HG03439 (cell line): Measurements from ENCODE around the gene CMTM8.

Experiments
- ATAC-seq: cut with Tn5 transposase; IDR thresholded peaks from one replicate; pipeline ENCODE4 v1.9.1; 2021; ENCODE audit warnings: mild to moderate bottlenecking, moderate library complexity; ENCODE audit not compliant: unreplicated experiment

CMTM8 gene

DNA sequence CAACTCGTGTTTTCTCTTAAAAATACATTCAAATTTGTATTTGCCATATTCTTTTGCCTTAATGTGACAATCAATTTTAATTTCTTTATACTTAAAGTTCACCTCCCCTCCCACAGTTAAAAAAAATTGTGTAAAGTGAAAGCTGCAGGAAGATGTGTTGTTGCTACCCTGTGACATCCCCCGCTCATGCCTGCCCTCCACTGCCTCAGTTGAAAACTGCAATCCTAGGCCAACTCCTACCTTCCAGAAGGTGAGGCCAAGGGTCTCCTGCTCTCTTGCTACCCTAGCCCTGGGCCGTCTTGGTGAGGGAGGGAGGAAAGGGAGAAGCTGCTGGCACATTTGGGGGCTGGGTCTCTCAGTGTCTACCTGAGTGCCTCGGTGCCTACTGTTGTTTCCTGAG is 96.2 kb downstream of the CMTM8 start:
- no peak for ATAC-seq

GRCh38 chr3:32335365-32336112 is 97.1 kb downstream of the CMTM8 start:
- ATAC-seq, result no peak

GRCh38 chr3:32336113-32336498 is 97.6 kb downstream of the CMTM8 start:
- no peak for ATAC-seq

DNA sequence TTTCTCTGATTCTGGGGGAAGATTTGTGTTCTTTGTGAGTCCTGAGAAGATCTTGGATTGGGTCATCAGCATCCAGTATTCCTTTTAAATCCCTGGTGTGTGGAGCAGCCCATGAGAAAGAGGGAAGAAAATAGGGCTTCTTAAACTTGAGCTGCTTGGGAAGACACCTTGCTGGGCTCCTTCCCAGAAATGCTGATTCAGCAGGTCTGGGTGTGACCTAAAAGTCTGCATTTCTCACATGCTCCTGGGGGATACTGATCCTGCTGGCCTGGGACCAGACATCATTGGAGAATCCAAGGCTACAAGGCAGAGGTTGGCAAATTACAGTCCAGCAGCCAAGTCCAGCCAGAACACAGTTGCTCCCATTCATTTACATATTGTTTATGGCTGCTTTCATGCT is 99.0 kb downstream of the CMTM8 start:
- ATAC-seq, result no peak

- no peak for ATAC-seq
Observed at GRCh38 chr3:32340039-32340438, 101.6 kb downstream of the CMTM8 start.

- ATAC-seq, result no peak
Observed at GRCh38 chr3:32340611-32341365, 102.3 kb downstream of the CMTM8 start.

DNA sequence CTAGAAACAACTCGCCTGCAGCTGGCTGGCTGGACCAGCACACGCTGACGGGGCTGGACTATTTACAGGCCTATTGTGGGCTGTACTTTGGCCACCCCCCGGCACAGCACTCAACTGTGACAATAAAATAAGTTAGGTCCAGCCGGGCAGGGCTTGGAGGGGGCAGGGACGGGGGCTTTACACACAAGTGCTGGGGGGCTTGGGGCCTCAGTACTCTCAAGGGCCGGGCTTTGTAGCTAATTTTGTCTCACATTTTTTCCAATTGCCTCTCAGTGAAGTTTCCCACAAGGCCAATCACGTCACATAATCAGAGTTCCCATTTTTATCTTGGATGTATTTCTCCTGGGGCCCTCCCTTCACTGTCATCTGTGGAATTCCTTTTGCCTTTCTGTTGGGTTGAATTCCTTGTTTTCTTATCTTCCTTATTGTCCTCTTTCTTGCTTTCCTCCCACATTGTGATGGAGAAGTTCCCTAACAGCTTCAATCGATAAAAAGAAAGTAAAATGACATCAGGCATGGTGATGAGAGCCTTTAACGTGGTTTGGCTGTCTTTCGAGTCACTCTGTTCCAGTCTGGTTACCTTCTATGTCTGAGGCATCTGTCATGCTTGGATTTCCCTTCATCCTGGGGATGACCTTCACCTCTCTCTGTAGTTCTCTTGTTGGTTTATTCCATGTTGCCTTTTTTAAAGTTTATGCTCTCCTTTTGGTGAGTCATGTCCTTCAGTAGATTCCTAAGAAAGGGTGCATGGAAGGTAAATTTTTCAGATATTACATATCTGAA is 109.1 kb downstream of the CMTM8 start:
- no peak for ATAC-seq

- ATAC-seq, result no peak
Observed at GRCh38 chr3:32349184-32349583, 110.7 kb downstream of the CMTM8 start.

DNA sequence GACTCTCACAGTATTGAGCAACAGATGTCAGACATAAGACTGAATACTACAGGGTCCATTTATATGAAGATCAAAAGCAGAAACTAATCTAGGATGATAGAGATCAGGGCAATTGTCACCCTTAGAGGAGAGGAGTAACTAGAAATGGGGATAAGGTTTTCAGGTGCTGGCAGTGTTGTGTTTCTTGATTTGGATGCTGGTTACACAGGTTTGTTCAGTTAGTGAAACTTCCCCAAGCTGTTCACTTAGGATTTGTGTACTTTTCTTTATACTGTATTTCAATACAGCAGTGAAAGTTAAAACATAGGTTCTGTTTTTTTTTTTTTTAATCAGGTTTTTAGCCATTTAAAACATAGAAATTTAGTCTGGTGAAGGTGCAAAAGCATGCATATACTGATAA is 114.1 kb downstream of the CMTM8 start:
- ATAC-seq, result no peak

DNA sequence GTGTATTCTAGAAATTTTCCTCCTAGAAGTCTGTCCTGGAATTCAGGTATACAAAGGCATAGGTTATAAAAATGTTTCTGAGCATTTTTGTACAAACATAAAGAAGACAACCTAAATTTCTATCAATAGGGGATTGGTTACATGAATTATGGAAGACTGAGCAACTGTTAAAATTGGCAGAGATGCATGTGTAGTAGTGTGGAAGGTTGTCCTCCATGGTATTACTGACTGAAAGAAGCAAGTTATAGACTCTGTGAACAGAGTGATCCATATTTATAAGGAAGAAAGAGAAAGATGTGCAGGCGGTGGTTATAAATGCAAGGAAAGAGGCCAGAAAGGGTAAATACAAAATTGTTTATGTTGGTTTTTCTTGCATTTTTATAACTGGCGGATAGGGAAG is 114.9 kb downstream of the CMTM8 start:
- ATAC-seq, result no peak

- no peak for ATAC-seq
Observed at GRCh38 chr3:32354362-32354778, 115.9 kb downstream of the CMTM8 start.

DNA sequence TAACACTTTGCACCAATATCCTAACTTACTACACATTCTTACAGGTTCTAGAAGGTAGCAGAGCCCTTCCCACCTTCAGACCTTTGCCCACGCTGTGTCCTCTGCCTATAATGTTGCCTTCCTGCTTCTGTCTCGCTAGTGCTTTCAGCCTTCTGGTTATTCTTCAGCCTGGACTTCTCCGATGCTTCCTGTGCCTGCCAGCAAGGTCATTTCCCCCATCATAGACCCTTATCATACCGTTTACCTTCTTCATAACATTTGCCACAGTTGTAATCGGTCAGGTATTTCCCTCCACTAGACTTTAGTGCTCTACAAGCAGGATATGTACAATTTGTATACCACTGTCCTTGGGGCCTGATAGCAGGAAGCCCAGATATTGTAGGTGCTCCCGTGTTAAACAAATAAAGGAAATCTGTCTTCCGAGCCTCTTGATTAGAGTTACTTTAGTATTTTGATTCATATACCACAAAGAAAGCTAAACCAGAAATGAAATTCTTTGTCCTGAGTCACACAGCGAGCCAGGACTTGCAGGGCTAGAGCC is 117.3 kb downstream of the CMTM8 start:
- ATAC-seq, result no peak

DNA sequence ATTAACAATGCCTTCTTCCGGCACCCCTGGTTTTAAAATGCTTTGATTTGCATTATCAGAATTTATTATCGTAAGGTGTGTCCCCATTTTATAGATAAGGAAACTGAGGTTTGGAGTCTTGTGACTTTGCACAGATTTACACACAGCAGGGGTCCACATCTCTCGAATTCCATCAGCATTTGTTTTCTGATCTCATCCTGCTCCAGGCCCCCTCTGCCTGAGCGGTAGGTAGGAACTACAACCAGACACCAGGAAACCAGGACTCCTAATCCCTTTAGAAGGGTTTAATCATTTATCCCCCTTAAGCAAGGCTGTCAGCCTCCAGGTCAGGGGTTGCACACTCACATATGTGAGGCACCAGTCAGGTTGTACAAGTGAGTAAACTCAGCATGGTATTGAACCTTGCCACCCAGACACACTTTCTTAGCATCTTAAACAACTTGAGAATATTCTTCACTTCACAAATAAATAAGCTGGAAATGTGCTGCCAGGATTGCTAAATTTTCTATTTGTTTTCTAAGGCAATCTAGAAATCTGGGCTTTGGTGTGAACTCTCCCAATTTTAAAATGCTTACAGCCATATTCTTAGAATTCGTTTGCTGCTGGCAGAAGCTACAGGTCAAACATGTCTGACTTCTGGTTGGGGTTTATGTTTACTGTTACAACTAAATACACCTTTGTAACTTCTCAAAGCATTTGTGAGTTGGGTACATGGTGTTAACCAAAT is 121.4 kb downstream of the CMTM8 start:
- no peak for ATAC-seq

- no peak for ATAC-seq
Observed at GRCh38 chr3:32360493-32360827, 122.0 kb downstream of the CMTM8 start.

DNA sequence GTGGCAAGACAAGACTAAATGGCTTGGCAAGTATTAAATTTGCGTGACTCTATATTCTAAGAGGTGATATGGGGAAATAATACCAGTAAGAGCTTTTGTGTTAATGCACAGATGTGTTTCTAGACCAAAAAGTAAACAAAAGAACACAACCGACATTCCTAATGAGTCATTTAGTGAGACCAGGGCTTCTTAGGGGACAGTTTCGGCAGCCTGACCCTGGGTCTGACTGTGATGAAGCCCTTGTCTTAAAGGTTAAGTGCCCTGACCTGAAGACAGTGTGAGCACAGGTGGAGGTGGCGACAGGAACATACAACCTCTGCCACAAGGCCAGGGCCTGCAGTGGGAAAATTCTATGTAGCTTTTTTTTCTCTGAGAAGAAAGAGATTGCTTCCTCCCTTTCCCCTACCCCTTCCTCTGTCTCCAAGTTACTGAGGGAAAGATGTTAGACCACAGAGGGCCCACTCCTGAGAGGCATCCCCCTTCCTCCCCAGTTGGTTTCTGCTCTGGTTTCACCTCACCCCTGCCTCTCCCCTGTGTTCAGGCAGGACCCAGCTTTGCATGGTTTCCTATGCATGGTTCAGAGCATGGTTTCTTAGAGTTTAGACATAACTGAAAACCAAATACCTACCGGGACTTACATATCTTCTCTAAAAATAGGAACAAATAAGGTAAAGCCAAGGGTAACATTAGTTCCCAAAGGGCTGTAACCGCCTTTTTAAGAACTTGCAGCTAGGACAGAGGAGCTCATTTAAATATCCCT is 128.3 kb downstream of the CMTM8 start:
- peak; percentile 58 for ATAC-seq

GRCh38 chr3:32367442-32367841 is 129.0 kb downstream of the CMTM8 start:
- ATAC-seq, result no peak

DNA sequence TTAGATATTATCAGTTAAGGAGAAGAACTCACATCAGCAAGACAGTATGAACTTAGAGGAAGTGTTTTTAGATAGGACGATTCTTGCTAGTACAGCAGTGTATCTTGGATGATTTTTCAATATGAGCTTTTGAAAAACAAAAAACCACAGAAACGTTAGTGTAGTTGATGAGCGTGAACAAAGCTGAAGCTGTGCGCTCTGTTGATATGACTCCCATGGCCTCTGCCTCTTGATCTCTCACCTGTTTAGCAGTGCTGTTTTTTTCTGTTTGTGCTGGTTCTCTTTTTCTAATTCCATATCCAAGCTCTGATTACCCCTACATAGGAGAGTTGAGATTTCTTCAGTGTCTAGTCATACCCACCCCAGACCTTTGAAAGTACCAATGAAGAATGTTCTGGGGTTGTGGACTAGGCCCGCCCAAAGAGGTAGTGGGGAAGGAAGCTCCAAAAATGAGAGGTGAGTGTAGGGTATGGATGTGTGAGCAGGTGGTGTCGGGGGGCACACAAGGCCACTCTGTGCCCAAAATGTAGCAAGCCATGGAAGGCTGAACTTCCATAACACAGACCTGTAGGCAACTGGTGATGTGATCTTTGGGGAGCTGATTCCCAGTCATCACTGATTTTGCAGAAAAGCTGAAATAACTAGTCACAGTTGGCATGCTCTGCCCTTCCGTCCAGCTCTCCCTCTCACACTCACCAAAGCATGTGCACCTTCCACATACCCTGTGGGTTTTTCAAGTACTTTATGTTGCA is 133.2 kb downstream of the CMTM8 start:
- no peak for ATAC-seq

DNA sequence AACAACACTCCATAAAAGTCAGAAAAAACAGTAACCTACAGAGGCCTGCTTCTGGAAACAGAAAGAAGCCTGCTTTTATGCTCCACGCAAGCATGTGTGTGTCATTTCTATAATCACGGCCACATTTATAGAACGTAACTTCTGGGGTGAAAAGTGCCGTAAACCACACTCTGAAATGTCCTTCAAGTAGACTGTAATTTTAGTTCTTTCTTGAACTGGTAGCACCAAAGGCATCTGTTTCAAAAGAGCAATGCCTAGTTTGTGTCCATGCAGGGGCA is 133.7 kb downstream of the CMTM8 start:
- ATAC-seq, result no peak

GRCh38 chr3:32373276-32373675 is 134.8 kb downstream of the CMTM8 start:
- ATAC-seq, result no peak

DNA sequence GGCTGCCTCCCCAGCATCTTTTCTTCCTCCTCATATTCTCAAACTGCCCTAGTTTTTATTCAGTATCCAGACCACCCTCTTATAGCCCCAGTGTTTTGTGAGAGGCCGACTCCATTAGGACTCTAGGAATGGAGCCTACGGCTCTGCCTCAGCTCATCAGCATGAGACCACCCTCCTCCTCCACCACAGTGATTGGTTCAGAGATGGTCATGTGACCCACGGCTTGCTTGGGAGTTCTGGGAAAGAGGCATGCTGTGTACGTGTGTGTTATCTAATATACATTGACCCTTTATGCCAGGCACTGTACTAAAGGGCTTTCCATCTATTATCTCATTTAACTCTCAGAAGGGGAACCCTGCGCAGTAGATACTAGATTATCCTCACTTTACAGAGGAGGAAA is 135.4 kb downstream of the CMTM8 start:
- no peak for ATAC-seq
